Omental fat pad (tissue), 4 donors: ENCODE results near the gene PLD1. TPM values are rescaled to one million over a fixed set of nuclear protein-coding genes. Genes with fewer than 3 reads are reported as not detected.

ENCODE experiments used
- ATAC-seq: fragments of 150-250 bp; one replicate; pipeline ENCODE4 v1.9.1; 2016; ENCODE audit warnings: mild to moderate bottlenecking, moderate library complexity; ENCODE audit not compliant: low FRiP score
- DNase-seq: peaks from one replicate; pipeline ENCODE4 v3.0.0-alpha.2; 2019; ENCODE audit warnings: low spot score
- CTCF ChIP-seq, 3 donors: fragments of 450-650 bp; IDR thresholded peaks; one replicate each; pipeline ENCODE4 v1.5.1; 2016 to 2017; ENCODE audit warnings: antibody characterized with exemption in 3 of 3, mild to moderate bottlenecking in 3 of 3, moderate library complexity in 2 of 3
- total RNA-seq, 4 donors: library from RNA; depleted of rRNA; stranded (reverse); fragments of >200 nt; gene quantifications; one replicate each; pipeline ENCODE4 v1.1.0, GENCODE V29; 2016

Gene PLD1
- total RNA-seq, 4 donors from 2014 or later = 9.7 to 73.3 (median 33.2) TPM

GRCh38 chr3:171775943-171776342 is 34.3 kb downstream of the PLD1 start:
- DNase-seq (no peak), ATAC-seq (no peak)
- TF ChIP-seq CTCF (IDR thresholded peaks at IDR 0.05) = no peak

GRCh38 chr3:171774521-171774920 is 35.8 kb downstream of the PLD1 start:
- ATAC-seq = no peak
- no peak for TF ChIP-seq CTCF (IDR thresholded peaks at IDR 0.05)

GRCh38 chr3:171772427-171773056 is 37.7 kb downstream of the PLD1 start:
- TF ChIP-seq CTCF (IDR thresholded peaks at IDR 0.05) = peak in 1 of 3 donors; percentile 41
- ATAC-seq (no peak), DNase-seq (no peak)

More at GRCh38 chr3:171774521-171774920, 35.8 kb downstream of the PLD1 start:
- DNase-seq = no peak

- ATAC-seq (peak; percentile 84), DNase-seq (no peak)
- no peak for TF ChIP-seq CTCF (IDR thresholded peaks at IDR 0.05)
Measured at GRCh38 chr3:171770689-171771620, 39.3 kb downstream of the PLD1 start.

GRCh38 chr3:171769461-171769860 is 40.8 kb downstream of the PLD1 start:
- DNase-seq = no peak
- no peak for ATAC-seq
- no peak for TF ChIP-seq CTCF (IDR thresholded peaks at IDR 0.05)

- ATAC-seq (no peak), DNase-seq (no peak)
- no peak for TF ChIP-seq CTCF (IDR thresholded peaks at IDR 0.05)
Measured at GRCh38 chr3:171768986-171769385, 41.3 kb downstream of the PLD1 start.
